ENCODE measurements around the gene PLAAT3. TPM values are rescaled to one million over a fixed set of nuclear protein-coding genes. Genes with fewer than 3 reads are reported as not detected.
"Not testable (repeated sequence)": the region's sequence is repeated elsewhere in the genome, so short reads cannot be mapped to it uniquely, and the experiment has no call there.

Gene PLAAT3
- total RNA-seq, 2 experiments from 2014 or later: 4.8 to 6.5 TPM

DNA sequence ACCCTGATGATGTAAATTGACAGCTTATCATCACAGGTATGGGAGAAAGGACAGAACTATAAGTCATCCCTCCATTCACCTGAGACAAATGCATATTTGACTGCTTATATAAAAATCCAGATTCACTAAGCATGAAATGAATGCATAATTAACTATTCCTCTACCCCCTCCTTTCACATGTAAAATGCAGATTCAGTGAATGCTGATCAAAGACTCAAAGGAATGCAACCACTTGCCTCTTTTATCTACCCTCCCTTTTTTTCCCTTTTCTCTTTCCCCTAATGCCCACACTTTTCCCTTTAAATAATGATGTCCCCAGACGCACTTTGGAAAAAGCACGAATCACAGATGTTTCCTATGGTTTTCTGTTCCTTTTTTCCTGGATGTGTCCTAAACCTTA is 82.1 kb downstream of the PLAAT3 start:
- no peaks in the 10 kb centered on the region for H3K9me3 Mint-ChIP-seq
- no peak overlapping the region for H3K4me3 Mint-ChIP-seq
- peak overlapping the region; percentile 48 for H3K27ac Mint-ChIP-seq
- H3K36me3 Mint-ChIP-seq (ENCODE audit: low read depth): no peaks in the 10 kb centered on the region
- intact Hi-C loops (cut with micrococcal nuclease): loop anchor here (2.0 kb wide), 1 partner anchor 35 kb away; no protein-coding TSS in a partner anchor
- TF ChIP-seq, protein P1, sequence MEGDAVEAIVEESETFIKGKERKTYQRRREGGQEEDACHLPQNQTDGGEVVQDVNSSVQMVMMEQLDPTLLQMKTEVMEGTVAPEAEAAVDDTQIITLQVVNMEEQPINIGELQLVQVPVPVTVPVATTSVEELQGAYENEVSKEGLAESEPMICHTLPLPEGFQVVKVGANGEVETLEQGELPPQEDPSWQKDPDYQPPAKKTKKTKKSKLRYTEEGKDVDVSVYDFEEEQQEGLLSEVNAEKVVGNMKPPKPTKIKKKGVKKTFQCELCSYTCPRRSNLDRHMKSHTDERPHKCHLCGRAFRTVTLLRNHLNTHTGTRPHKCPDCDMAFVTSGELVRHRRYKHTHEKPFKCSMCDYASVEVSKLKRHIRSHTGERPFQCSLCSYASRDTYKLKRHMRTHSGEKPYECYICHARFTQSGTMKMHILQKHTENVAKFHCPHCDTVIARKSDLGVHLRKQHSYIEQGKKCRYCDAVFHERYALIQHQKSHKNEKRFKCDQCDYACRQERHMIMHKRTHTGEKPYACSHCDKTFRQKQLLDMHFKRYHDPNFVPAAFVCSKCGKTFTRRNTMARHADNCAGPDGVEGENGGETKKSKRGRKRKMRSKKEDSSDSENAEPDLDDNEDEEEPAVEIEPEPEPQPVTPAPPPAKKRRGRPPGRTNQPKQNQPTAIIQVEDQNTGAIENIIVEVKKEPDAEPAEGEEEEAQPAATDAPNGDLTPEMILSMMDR (IDR thresholded peaks at IDR 0.05): no peak
- no peaks in the 10 kb centered on the region for H3K27me3 Mint-ChIP-seq
- H3K4me1 Mint-ChIP-seq (ENCODE audit: low read depth): peaks cover 72% of the 10 kb centered on the region
- POLR2A ChIA-PET: interaction anchor here (0.8 to 2.7 kb wide), 2 partner anchors 35 to 91 kb away, joined by 3 to 8 read pairs; no protein-coding TSS in a partner anchor
- DNase-seq: no peak
- ATAC-seq: no peak
- CTCF ChIA-PET: interaction anchor here (1.1 to 1.8 kb wide), 3 partner anchors 34 to 53 kb away, joined by 3 to 6 read pairs (median 4); no protein-coding TSS in a partner anchor

DNA sequence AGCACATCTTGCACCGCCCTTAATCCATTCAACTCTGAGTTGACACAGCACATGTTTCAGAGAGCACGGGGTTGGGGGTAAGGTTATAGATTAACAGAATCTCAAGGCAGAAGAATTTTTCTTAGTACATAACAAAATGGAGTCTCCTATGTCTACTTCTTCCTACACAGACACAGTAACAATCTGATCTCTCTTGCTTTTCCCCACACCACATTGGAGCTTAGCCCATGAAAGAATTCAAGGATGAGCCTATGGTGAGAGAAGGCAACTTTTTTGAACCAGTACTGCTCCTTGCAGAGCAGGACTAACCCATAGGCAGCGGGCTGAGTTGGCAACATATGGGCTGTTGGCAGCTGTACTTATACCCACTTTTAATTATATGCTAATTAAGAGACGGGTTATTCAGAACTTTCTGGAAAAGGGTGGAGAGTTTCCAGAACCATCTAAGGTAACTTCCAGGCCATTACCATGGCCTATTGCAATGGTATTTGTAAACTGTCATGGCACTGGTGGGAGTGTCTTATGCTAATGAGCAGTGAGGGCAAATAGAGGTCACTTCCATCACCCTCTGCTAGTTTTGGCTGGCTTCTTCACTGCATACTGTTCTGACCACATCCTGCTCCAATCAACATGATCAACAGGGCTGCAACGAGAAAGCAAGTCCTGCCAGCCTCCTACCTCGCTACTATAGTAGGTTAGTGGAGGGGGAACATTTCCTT is 83.0 kb downstream of the PLAAT3 start:
- H3K27me3 Mint-ChIP-seq; intact Hi-C loops (cut with micrococcal nuclease); H3K9me3 Mint-ChIP-seq; H3K36me3 Mint-ChIP-seq (ENCODE audit: low read depth); H3K4me3 Mint-ChIP-seq: not testable (repeated sequence)
- H3K4me1 Mint-ChIP-seq (ENCODE audit: low read depth): peaks cover 66% of the 10 kb centered on the region
- POLR2A ChIA-PET: interaction anchor here (0.6 to 2.7 kb wide), 2 partner anchors 36 to 140 kb away, joined by 3 to 8 read pairs; partner anchors contain the start of gene ATL3
- peak; percentile 78 for DNase-seq
- ATAC-seq: peak; percentile 91
- CTCF ChIA-PET: interaction anchor here (1.8 kb wide), 1 partner anchor 52 kb away, joined by 6 read pairs; no protein-coding TSS in a partner anchor
- H3K27ac Mint-ChIP-seq: peak overlapping the region; percentile 55

DNA sequence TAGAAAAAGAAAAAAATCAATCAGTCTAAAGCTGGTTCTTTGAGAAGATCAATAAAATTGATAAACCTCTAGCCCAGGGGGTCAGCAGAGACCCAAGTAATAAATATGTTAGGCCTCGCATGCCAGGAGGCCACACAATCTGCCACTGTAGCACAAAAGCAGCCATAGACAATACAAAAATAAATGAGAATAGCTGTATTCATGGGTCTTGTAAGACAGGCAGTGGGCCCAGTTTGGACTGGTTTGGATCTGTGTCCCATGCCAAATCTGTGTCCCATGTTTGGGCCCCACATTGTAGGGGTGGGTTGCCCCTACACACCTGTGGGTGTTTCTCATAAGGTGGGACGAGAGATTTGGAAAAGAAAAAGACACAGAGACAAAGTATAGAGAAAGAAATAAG is 84.2 kb downstream of the PLAAT3 start:
- DNase-seq: no peak
- CTCF ChIA-PET: interaction anchor here (1.0 to 2.0 kb wide), 3 partner anchors 10 to 50 kb away, joined by 3 to 9 read pairs (median 5); no protein-coding TSS in a partner anchor
- H3K9me3 Mint-ChIP-seq: peaks cover 1% of the 10 kb centered on the region
- intact Hi-C loops (cut with micrococcal nuclease): no loop called here
- TF ChIP-seq, protein P1 (IDR thresholded peaks at IDR 0.05): no peak
- no peaks in the 10 kb centered on the region for H3K27me3 Mint-ChIP-seq
- POLR2A ChIA-PET: no interaction called here
- ATAC-seq: no peak
- H3K4me3 Mint-ChIP-seq: no peak overlapping the region
- H3K27ac Mint-ChIP-seq: no peak overlapping the region
- H3K4me1 Mint-ChIP-seq (ENCODE audit: low read depth): peaks cover 54% of the 10 kb centered on the region
- H3K36me3 Mint-ChIP-seq (ENCODE audit: low read depth): no peaks in the 10 kb centered on the region

DNA sequence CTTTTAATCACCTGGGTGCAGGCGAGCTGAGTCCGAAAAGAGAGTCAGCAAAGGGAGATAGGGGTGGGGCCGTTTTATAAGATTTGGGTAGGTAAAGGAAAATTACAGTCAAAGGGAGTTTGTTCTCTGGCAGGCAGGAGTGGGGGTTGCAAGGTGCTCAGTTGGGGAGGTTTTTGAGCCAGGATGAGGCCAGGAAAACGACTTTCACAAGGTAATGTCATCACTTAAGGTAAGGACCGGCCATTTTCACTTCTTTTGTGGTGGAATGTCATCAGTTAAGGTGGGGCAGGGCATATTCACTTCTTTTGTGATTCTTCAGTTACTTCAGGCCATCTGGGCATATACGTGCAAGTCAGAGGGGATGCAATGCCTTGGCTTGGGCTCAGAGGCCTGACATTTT is 84.9 kb downstream of the PLAAT3 start:
- H3K4me1 Mint-ChIP-seq (ENCODE audit: low read depth): peaks cover 49% of the 10 kb centered on the region
- CTCF ChIA-PET: interaction anchor here (1.0 to 2.0 kb wide), 3 partner anchors 9 to 50 kb away, joined by 3 to 9 read pairs (median 5); no protein-coding TSS in a partner anchor
- H3K27ac Mint-ChIP-seq: peak overlapping the region; percentile 57
- H3K4me3 Mint-ChIP-seq; H3K9me3 Mint-ChIP-seq; POLR2A ChIA-PET; DNase-seq; ATAC-seq; intact Hi-C loops (cut with micrococcal nuclease); H3K27me3 Mint-ChIP-seq; H3K36me3 Mint-ChIP-seq (ENCODE audit: low read depth): not testable (repeated sequence)

DNA sequence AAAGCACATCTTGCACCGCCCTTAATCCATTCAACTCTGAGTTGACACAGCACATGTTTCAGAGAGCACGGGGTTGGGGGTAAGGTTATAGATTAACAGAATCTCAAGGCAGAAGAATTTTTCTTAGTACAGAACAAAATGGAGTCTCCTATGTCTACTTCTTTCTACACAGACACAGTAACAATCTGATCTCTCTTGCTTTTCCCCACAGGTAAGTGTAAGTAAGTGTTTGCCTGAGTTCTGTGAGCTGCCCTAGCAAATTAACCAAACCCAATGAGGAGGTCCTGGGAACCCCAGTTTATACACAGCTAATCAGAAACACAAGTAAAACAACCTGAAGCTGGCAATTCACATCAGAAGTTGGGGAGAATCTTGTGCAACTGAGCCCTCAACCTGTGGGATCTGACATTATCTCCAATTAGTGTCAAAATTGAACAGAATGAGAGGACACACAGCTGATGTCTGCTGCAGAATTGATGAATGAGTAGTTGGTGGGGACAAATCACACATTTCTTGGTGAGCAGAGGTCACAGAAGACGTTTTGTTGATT is 85.4 kb downstream of the PLAAT3 start:
- H3K9me3 Mint-ChIP-seq; H3K4me3 Mint-ChIP-seq; H3K36me3 Mint-ChIP-seq (ENCODE audit: low read depth); H3K27me3 Mint-ChIP-seq; POLR2A ChIA-PET; DNase-seq; H3K27ac Mint-ChIP-seq; intact Hi-C loops (cut with micrococcal nuclease); ATAC-seq: not testable (repeated sequence)
- H3K4me1 Mint-ChIP-seq (ENCODE audit: low read depth): peaks cover 43% of the 10 kb centered on the region
- CTCF ChIA-PET: interaction anchor here (1.3 to 2.0 kb wide), 2 partner anchors 30 to 49 kb away, joined by 3 to 9 read pairs; no protein-coding TSS in a partner anchor

DNA sequence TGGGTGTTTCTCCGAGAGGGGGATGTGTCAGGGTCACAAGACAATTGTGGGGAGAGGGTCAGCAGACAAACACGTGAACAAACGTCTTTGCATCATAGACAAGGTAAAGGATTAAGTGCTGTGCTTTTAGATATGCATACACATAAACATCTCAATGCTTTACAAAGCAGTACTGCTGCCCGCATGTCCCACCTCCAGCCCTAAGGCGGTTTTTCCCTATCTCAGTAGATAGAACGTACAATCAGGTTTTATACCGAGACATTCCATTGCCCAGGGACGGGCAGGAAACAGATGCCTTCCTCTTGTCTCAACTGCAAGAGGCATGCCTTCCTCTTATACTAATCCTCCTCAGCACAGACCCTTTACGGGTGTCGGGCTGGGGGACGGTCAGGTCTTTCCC is 86.1 kb downstream of the PLAAT3 start:
- H3K36me3 Mint-ChIP-seq (ENCODE audit: low read depth); intact Hi-C loops (cut with micrococcal nuclease); H3K9me3 Mint-ChIP-seq; H3K27me3 Mint-ChIP-seq; DNase-seq; ATAC-seq; H3K27ac Mint-ChIP-seq; CTCF ChIA-PET; H3K4me3 Mint-ChIP-seq; POLR2A ChIA-PET: not testable (repeated sequence)
- peaks cover 37% of the 10 kb centered on the region for H3K4me1 Mint-ChIP-seq (ENCODE audit: low read depth)

All from activated CD8-positive, alpha-beta T cell treated with anti-CD3 and anti-CD28 coated beads for 36 hours (primary cell).